Embryonic facial prominence (tissue), 1 donor: ENCODE measurements around the gene DZIP1.
"Not testable (repeated sequence)": the region's sequence is repeated elsewhere in the genome, so short reads cannot be mapped to it uniquely, and the experiment has no call there.

ENCODE experiments used
- DNase-seq: peaks from one replicate; pipeline ENCODE4 v3.0.0-alpha.2; 2016; ENCODE audit errors: extremely low spot score

Gene DZIP1

DNA sequence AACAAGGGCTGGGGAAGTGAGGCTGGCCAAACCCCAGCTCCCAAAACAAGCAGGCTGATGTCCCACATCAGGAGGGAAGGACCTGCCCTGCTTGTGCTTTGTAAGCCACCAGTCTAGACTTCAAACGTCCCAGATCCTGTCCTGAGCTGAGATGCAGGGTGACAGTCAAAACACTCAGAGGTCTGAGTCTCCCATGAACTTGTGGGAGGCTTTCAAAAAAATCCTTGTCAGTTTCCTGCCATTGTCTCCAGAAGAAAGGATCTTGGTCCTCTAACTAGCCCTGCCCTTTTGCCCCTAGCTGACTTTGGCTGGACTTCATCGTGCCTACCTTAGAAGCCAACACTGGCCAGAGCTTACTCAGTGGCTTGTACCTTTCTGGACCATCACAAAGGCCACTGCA is 43.3 kb downstream of the DZIP1 start:
- no peak for DNase-seq

DNA sequence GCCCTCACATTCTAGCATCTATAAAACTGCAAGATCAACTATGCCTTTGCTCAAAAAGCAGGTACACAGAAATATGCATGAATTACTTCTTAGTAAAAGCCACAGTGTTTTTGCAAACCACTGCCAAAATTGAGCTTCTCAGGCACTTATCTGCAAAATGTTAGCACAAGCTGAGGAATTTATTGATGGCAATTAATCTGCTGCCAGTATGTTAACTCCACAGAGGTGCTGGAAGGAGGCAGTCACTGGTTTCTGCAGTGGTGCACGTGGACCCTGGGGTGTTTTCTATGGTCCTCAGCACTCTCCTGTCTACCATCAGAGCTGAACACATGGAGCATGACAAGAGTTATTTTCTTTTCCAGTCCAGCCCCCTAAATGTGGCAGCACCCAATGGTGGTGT is 47.8 kb downstream of the DZIP1 start:
- no peak for DNase-seq

DNA sequence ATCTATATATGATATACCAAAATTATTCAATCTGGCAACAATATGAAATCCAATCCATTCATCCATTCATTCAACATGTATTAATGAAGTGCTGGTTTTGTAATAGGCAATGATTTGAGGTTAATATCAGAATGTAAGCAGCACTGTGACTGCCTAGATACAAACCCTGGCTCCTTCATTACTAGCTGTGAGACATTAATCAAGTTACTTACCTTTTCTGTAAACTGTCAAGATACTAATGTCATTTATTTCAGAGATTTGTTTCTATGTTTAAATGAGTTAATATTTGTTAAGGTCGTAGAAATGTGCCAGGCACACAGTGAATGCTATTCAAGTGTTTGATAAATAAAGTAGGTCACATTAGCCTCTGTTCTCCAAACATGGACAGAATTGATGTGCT is 51.0 kb downstream of the DZIP1 start:
- no peak for DNase-seq

DNA sequence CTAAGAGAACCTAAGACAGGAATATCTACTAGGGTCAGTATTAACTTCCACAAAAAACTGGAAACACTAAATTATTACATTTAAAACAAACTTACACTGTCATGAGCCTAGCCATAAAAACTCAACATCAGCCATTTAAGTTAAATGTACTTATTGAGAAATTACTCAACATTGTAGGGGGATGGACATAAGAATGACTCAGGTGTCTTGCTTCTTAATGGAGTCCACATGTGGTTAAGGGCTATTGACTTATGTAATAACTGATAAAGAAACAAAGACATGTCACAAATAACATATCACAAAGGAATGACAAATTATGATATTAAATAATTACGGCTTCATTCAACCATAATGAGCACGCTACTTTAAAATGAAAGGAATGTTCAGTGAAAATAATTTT is 55.8 kb downstream of the DZIP1 start:
- no peak for DNase-seq

- no peak for DNase-seq
These were observed 56.4 kb downstream of the DZIP1 start for GRCh38 chr13:95588134-95588533.

DNA sequence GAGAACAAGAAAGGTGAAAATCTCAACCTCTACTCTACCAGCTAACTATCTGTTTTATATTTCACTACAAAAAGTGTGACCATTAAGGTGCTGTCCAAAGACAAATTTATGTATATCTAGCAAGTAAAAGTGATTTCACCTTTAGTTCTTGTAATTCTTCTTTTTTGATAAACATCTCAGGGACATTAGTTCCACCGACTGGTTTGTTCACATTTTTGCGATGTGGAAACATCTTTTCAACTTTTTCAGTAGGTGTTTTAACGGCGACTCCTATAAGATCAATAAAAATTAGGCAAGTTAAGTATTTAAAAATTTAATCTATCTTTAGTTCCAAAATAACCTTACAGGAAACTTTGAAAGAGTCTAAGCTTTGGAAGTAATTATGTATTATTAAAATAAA is 58.6 kb downstream of the DZIP1 start:
- DNase-seq = no peak

- DNase-seq = no peak
These were observed 65.2 kb downstream of the DZIP1 start for GRCh38 chr13:95579303-95579702.

DNA sequence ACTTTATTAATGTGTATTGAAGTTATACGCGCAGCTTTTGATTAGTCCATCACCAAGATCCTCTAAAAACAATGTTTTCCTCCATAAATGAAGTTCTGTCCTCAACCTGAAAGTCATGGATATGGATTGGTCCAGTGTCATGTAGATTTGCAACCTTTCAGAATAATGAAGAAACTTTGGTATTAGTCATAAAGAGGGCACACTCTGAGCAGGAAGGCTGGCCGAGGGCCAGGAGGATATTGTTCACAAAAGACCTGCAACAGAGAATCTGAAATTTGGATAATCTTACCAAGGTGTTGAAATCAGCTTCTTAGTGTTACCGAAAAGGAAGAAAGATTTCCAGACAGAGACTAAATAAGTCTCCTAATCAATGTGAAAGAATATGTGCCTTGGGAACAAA is 71.3 kb downstream of the DZIP1 start:
- DNase-seq = no peak

- DNase-seq = no peak
These were observed 72.6 kb downstream of the DZIP1 start for GRCh38 chr13:95571941-95572340.

DNA sequence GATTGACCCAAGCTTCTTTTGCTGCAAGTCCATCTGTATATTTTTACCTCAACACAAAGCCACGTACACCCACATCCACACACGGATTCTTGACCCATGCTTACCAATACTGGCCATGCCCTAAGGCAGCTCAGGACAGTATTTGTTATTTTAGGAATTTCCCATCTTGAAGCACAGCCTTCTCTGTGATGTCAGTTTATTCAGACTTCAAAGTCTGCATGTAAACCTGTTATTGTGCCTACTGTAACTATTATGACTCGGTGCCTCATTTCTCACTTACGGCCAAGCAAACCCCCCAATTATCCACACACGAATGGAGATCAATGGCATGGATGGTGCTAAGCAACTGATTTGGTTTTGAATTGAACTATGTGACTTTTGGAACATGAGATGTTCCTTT is 74.5 kb downstream of the DZIP1 start:
- DNase-seq = no peak

GRCh38 chr13:95568131-95568530 is 76.4 kb downstream of the DZIP1 start:
- DNase-seq = no peak

DNA sequence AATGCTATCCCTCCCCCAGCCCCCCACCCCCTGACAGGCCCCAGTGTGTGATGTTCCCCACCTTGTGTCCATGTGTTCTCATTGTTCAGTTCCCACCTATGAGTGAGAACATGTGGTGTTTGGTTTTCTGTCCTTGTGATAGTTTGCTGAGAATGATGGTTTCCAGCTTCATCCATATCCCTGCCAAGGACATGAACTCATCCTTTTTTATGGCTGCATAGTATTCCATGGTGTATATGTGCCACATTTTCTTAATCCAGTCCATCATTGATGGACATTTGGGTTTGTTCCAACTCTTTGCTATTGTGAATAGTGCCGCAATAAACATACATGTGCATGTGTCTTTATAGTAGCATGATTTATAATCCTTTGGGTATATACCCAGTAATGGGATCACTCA is 78.7 kb downstream of the DZIP1 start:
- not testable (repeated sequence) for DNase-seq

DNA sequence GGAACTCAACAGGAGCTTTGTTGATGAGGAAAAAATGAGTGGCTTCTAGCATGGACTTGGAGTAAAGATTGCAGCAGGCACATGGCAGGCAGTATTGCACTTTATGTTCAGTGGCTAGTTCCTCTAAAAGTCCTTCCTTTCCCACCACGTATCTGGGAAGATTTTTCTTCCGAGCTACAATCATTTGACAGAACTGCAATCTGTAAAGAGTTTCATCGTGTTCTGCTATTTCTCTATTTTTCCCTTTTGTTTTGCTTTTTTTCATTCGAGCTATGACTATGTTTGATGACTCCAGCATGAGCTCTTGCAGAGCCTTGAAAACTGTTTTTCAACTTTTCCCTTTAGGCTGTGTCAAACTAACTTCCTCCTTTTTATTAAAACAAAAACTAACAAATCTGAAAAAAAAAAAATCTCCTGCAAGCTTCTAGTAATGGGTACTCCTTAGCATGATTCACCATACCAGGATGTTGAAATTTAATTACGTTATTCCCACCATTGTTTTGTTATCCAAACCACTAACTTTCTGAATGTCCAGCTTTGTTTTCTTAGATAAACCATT is 79.7 kb downstream of the DZIP1 start:
- DNase-seq = no peak

DNA sequence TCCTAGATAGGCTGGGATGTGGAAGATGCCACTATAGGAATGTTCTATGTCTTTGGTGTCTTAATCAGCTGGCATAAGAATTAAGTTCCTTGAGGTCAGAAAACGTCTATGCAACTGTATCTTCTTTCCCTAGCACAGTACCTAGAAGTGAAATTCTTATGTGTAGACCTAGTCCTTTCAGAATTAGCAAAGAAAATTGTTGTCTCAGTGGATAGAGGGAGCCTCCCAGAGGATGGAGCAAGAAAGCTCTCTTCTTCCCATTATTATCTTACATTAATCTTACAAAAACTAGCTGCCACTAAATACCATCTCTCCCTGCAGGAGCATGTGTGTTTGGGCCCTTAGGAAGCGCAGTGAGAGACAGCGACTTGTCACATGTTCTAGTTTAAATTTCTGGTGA is 80.4 kb downstream of the DZIP1 start:
- DNase-seq = no peak

GRCh38 chr13:95560387-95560786 is 84.1 kb downstream of the DZIP1 start:
- no peak for DNase-seq

GRCh38 chr13:95559100-95559499 is 85.4 kb downstream of the DZIP1 start:
- no peak for DNase-seq

DNA sequence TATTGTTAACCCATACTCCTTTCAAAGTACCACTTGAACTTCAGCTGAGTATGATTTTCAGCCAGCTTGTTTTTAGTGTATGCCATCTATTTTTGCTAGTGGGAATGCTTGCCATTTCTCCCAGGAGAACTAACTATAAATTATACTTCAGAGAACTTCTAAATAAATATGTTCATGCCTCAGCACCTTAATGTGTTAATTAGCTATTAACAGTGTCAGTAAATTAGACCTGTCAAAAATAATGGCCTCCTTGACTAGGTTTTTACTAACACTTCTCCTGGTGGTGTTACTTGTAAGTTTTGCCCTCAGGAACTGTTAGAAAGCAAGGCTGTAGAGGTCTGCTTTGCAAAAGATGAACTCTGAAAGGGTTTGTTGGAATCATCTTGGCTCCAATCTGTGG is 87.5 kb downstream of the DZIP1 start:
- DNase-seq = no peak

DNA sequence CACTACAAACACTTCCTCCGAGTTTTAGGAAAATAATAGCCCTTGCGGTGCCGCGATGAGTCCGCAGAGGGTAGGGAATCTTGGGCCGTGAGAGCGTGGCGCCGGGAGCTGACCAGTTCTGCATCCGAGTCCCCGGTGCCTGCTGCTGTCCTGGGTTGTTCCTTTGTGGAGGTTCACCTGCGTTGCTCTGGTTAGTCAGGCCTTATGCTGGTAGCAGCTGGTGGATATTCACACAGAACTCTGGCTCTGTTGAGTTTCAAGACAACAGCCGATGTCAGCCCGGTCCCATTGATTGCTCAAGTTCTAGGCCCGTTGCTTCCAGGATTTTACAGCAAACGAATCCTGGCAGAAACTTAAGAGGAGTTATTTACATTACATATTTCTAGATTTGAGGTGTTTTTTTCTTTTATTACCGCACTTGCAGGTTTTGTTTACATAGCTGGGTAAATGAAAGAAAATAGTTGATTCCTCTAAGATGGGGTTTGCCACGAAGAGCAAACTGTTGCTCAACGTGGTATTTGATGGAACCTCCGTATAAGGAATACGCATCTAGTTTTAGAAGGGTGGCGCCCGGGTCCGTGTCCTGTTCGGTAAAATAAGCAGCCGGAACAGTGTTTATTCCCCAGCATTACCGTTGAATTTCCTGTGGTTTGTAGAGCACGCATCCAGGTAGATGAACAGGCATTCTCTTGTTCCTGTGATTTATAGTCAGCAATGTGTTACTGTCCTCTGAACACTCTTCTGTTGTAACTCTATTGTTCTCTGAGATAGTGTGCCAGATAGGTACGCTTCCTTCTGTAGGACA is 90.7 kb downstream of the DZIP1 start:
- DNase-seq = no peak

GRCh38 chr13:95552539-95553441 is 91.7 kb downstream of the DZIP1 start, which contains the start of gene CLDN10:
TSS of gene CLDN10 (plus strand) at chr13:95552720. CDS start at chr13:95552754, 34 bp downstream.
- no peak for DNase-seq

GRCh38 chr13:95552208-95552538 is 92.3 kb downstream of the DZIP1 start:
- DNase-seq = no peak

DNA sequence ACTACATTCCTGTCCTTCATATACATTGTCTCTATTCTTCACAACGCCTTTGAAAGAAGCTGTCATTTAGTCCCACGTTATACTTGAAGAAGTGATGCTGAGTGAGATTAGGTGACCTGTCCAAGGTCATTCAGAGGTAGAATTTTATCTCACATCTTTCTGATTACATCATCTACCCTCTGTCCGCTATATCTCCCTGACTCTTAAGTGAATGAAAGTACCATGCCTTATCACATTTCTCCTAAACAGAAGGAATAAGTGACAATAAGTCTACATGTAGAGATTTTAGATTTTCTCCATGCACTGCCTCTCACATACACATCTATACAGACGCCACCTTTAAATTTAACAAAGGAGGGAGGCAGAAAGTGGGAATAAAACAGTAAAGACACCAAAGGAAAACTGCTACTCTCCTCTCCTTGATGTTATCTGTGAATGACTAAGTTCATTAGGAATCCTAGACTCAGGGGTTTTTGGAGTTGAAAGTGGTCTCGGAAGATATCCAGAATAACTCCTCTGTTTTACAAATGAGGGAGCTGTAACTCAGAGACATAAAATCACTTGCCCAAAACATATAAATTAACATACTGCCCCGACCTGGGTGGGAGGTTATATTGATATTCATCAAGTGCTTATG is 96.9 kb downstream of the DZIP1 start:
- no peak for DNase-seq

DNA sequence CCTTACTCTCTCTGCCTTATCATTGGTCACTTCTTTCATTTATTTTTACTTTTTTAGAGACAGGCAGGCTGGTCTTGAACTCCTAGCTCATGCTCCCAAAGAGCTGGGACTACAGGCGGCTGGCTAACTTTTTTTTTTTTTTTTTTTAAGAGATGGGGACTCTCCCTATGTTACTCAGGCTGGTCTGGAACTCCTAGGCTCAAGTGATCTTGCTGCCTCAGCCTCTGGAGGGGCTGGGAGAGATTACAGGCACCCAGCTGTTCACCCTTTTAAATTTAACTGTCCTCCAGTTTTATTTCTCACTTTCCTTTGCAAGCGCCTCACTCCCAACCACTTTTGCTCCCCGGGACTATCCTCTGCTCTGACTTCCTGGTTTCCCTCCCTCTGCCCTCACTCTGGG is 97.6 kb downstream of the DZIP1 start:
- no peak for DNase-seq
